ACC112 (cell line): ENCODE results near the gene FRZB.

Experiments
- H2AFZ ChIP-seq: fragments of 200-600 bp; sonication (generic); one replicate; pipeline ENCODE4 v1.6.0; 2017; ENCODE audit warnings: antibody characterized with exemption, low read length; ENCODE audit not compliant: unreplicated experiment
- H3K27ac ChIP-seq: fragments of 200-600 bp; sonication (generic); 2 replicates; pipeline ENCODE4 v1.5.1; 2014; ENCODE audit warnings: low read depth, mild to moderate bottlenecking, antibody characterized with exemption, low read length, moderate library complexity
- H3K27me3 ChIP-seq: fragments of 200-600 bp; sonication (generic); 2 replicates; pipeline ENCODE4 v1.6.1; 2014; ENCODE audit warnings: mild to moderate bottlenecking, antibody characterized with exemption, low read length, moderate library complexity, mixed read lengths; ENCODE audit not compliant: insufficient read depth
- H3K36me3 ChIP-seq: fragments of 200-600 bp; sonication (generic); 2 replicates; pipeline ENCODE4 v1.6.1; 2016; ENCODE audit warnings: mild to moderate bottlenecking, antibody characterized with exemption, low read length, moderate library complexity, mixed read lengths; ENCODE audit not compliant: insufficient read depth
- H3K4me1 ChIP-seq: fragments of 200-600 bp; sonication (generic); one replicate; pipeline ENCODE4 v1.6.1; 2016; ENCODE audit warnings: low read length, mixed read lengths; ENCODE audit not compliant: insufficient read depth, unreplicated experiment, control insufficient read depth
- H3K4me3 ChIP-seq: fragments of 200-600 bp; sonication (generic); 2 replicates; pipeline ENCODE4 v1.5.1; 2014; ENCODE audit warnings: mild to moderate bottlenecking, low read depth, low read length
- H3K79me2 ChIP-seq: fragments of 200-600 bp; sonication (generic); one replicate; pipeline ENCODE4 v1.6.0; 2016; ENCODE audit warnings: low read length; ENCODE audit not compliant: control insufficient read depth, unreplicated experiment, insufficient read depth

FRZB gene

GRCh38 chr2:182824767-182825158 is 41.7 kb downstream of the FRZB start:
- H3K4me1 ChIP-seq = no peaks in the 10 kb centered on the region
- no peak overlapping the region for H3K4me3 ChIP-seq
- no peaks in the 10 kb centered on the region for H3K79me2 ChIP-seq
- no peaks in the 10 kb centered on the region for H3K36me3 ChIP-seq
- no peaks in the 10 kb centered on the region for H3K27me3 ChIP-seq
- H2AFZ ChIP-seq = no peak overlapping the region
- no peak overlapping the region for H3K27ac ChIP-seq

- H3K27ac ChIP-seq = no peak overlapping the region
- no peak overlapping the region for H2AFZ ChIP-seq
Observed at GRCh38 chr2:182824056-182824766, 42.2 kb downstream of the FRZB start.

GRCh38 chr2:182822733-182823132 is 43.7 kb downstream of the FRZB start:
- no peaks in the 10 kb centered on the region for H3K79me2 ChIP-seq

More at GRCh38 chr2:182824056-182824766, 42.2 kb downstream of the FRZB start:
- no peaks in the 10 kb centered on the region for H3K4me1 ChIP-seq
- H3K36me3 ChIP-seq = no peaks in the 10 kb centered on the region
- no peaks in the 10 kb centered on the region for H3K79me2 ChIP-seq
- no peaks in the 10 kb centered on the region for H3K27me3 ChIP-seq
- no peak overlapping the region for H3K4me3 ChIP-seq

GRCh38 chr2:182821182-182821581 is 45.3 kb downstream of the FRZB start:
- Histone ChIP-seq H2AFZ (no peak overlapping the region), H3K36me3 (no peaks in the 10 kb centered on the region), H3K79me2 (no peaks in the 10 kb centered on the region), H3K27me3 (no peaks in the 10 kb centered on the region), H3K4me3 (no peak overlapping the region), H3K27ac (no peak overlapping the region), H3K4me1 (peaks cover 3% of the 10 kb centered on the region)

More at GRCh38 chr2:182822733-182823132, 43.7 kb downstream of the FRZB start:
- Histone ChIP-seq H3K27me3 (no peaks in the 10 kb centered on the region), H2AFZ (no peak overlapping the region), H3K4me1 (no peaks in the 10 kb centered on the region), H3K36me3 (no peaks in the 10 kb centered on the region), H3K4me3 (no peak overlapping the region), H3K27ac (no peak overlapping the region)

- Histone ChIP-seq H3K4me3 (no peak overlapping the region), H3K79me2 (no peaks in the 10 kb centered on the region), H2AFZ (no peak overlapping the region), H3K4me1 (peaks cover 3% of the 10 kb centered on the region), H3K27me3 (no peaks in the 10 kb centered on the region), H3K36me3 (no peaks in the 10 kb centered on the region), H3K27ac (no peak overlapping the region)
Observed at GRCh38 chr2:182819412-182819811, 47.0 kb downstream of the FRZB start.

GRCh38 chr2:182818925-182819324 is 47.5 kb downstream of the FRZB start:
- Histone ChIP-seq H3K27ac (no peak overlapping the region), H3K79me2 (no peaks in the 10 kb centered on the region), H2AFZ (no peak overlapping the region), H3K36me3 (no peaks in the 10 kb centered on the region), H3K4me3 (no peak overlapping the region), H3K27me3 (no peaks in the 10 kb centered on the region), H3K4me1 (peaks cover 3% of the 10 kb centered on the region)

GRCh38 chr2:182818501-182818900 is 47.9 kb downstream of the FRZB start:
- Histone ChIP-seq H3K27ac (no peak overlapping the region), H3K36me3 (no peaks in the 10 kb centered on the region), H3K4me1 (peaks cover 3% of the 10 kb centered on the region), H3K4me3 (no peak overlapping the region), H3K79me2 (no peaks in the 10 kb centered on the region), H3K27me3 (no peaks in the 10 kb centered on the region), H2AFZ (no peak overlapping the region)

GRCh38 chr2:182817558-182817957 is 48.9 kb downstream of the FRZB start:
- no peak overlapping the region for H2AFZ ChIP-seq
- H3K36me3 ChIP-seq = no peaks in the 10 kb centered on the region
- H3K27ac ChIP-seq = no peak overlapping the region
- no peaks in the 10 kb centered on the region; the same call in 1 of the 2 replicates for H3K27me3 ChIP-seq
- H3K79me2 ChIP-seq = no peaks in the 10 kb centered on the region
- no peak overlapping the region for H3K4me3 ChIP-seq
- H3K4me1 ChIP-seq = peaks cover 3% of the 10 kb centered on the region

GRCh38 chr2:182816866-182817265 is 49.6 kb downstream of the FRZB start:
- H3K36me3 ChIP-seq = no peaks in the 10 kb centered on the region
- peaks cover 3% of the 10 kb centered on the region for H3K4me1 ChIP-seq
- no peak overlapping the region for H2AFZ ChIP-seq
- no peak overlapping the region for H3K27ac ChIP-seq
- H3K27me3 ChIP-seq = no peaks in the 10 kb centered on the region; the same call in 1 of the 2 replicates
- H3K79me2 ChIP-seq = no peaks in the 10 kb centered on the region
- no peak overlapping the region for H3K4me3 ChIP-seq

GRCh38 chr2:182814804-182815203 is 51.6 kb downstream of the FRZB start:
- H3K27ac ChIP-seq = no peak overlapping the region
- H3K4me3 ChIP-seq = no peak overlapping the region
- H3K79me2 ChIP-seq = no peaks in the 10 kb centered on the region
- peaks cover 3% of the 10 kb centered on the region for H3K4me1 ChIP-seq
- H3K27me3 ChIP-seq = peaks cover 9% of the 10 kb centered on the region
- no peak overlapping the region for H2AFZ ChIP-seq
- no peaks in the 10 kb centered on the region for H3K36me3 ChIP-seq

- no peak overlapping the region for H3K27ac ChIP-seq
- H3K36me3 ChIP-seq = no peaks in the 10 kb centered on the region
- H3K27me3 ChIP-seq = peaks cover 9% of the 10 kb centered on the region
- no peak overlapping the region for H2AFZ ChIP-seq
- no peak overlapping the region for H3K4me3 ChIP-seq
- peaks cover 3% of the 10 kb centered on the region for H3K4me1 ChIP-seq
- no peaks in the 10 kb centered on the region for H3K79me2 ChIP-seq
Observed at GRCh38 chr2:182814380-182814779, 52.1 kb downstream of the FRZB start.
